CD8-positive, alpha-beta memory T cell (primary cell): ENCODE data around the gene TMEM184B. TPM values are rescaled to one million over a fixed set of nuclear protein-coding genes. Genes with fewer than 3 reads are reported as not detected.

ENCODE experiments used
- CTCF ChIA-PET: fragments of 350-600 bp; sonication (Branson Sonifier 250); formaldehyde crosslinking; loops from one replicate; lab custom pipeline; 2021; ENCODE audit warnings: antibody characterized with exemption; lab: Charles Lee
- POLR2A ChIA-PET: fragments of 350-600 bp; sonication (Branson Sonifier 250); formaldehyde crosslinking; loops from one replicate; lab custom pipeline; 2021; ENCODE audit warnings: antibody characterized with exemption; lab: Charles Lee
- DNase-seq, 5 donors: peaks; one replicate each; pipeline versions ENCODE4 v3.0.0 to v3.0.0-alpha.2; 2020 to 2022; ENCODE audit warnings: mixed read lengths in 1 of 5
- H3K27ac ChIP-seq: one replicate; pipeline ENCODE4 v1.7.0; 2013; ENCODE audit warnings: low read depth, mild to moderate bottlenecking, low read length, moderate library complexity
- H3K27me3 ChIP-seq: 2 replicates; pipeline ENCODE4 v1.7.0; 2013; ENCODE audit warnings: low read length, mild to moderate bottlenecking; ENCODE audit not compliant: insufficient read depth, poor library complexity, severe bottlenecking
- H3K36me3 ChIP-seq: 2 replicates; pipeline ENCODE4 v1.7.0; 2013; ENCODE audit warnings: mild to moderate bottlenecking, low read length, moderate library complexity; ENCODE audit not compliant: insufficient read depth
- H3K4me1 ChIP-seq: 2 replicates; pipeline ENCODE4 v1.7.0; 2013; ENCODE audit warnings: mild to moderate bottlenecking, low read length, moderate library complexity; ENCODE audit not compliant: insufficient read depth
- H3K4me3 ChIP-seq: 2 replicates; pipeline ENCODE4 v1.7.0; 2013; ENCODE audit warnings: mild to moderate bottlenecking, low read length
- H3K9me3 ChIP-seq: 2 replicates; pipeline ENCODE4 v1.7.0; 2013; ENCODE audit warnings: mild to moderate bottlenecking, low read length
- H3K27ac Mint-ChIP-seq, 8 donors: one replicate each; pipeline ENCODE4 v1.8.0; 2020 to 2021; ENCODE audit warnings: mixed read lengths in 8 of 8, mild to moderate bottlenecking in 6 of 8, inconsistent platforms in 3 of 8, moderate library complexity in 3 of 8
- H3K27me3 Mint-ChIP-seq, 2 donors: one replicate each; pipeline ENCODE4 v1.8.0; 2020 to 2021; ENCODE audit warnings: mixed read lengths in 2 of 2, mild to moderate bottlenecking in 1 of 2, moderate library complexity in 1 of 2
- H3K36me3 Mint-ChIP-seq, 3 donors: one replicate each; pipeline ENCODE4 v1.8.0; 2020 to 2021; ENCODE audit warnings: mixed read lengths in 3 of 3, inconsistent platforms in 1 of 3, mild to moderate bottlenecking in 1 of 3
- H3K4me1 Mint-ChIP-seq, 3 donors: one replicate each; pipeline ENCODE4 v1.8.0; 2020 to 2021; ENCODE audit warnings: mixed read lengths in 3 of 3, inconsistent platforms in 1 of 3, mild to moderate bottlenecking in 1 of 3
- H3K4me3 Mint-ChIP-seq, 7 donors: one replicate each; pipeline ENCODE4 v1.8.0; 2020 to 2021; ENCODE audit warnings: mixed read lengths in 7 of 7, mild to moderate bottlenecking in 6 of 7, moderate library complexity in 4 of 7, inconsistent platforms in 2 of 7
- H3K9me3 Mint-ChIP-seq, 5 donors: one replicate each; pipeline ENCODE4 v1.8.0; 2020 to 2022; ENCODE audit warnings: mixed read lengths in 5 of 5, mild to moderate bottlenecking in 3 of 5, moderate library complexity in 2 of 5, inconsistent platforms in 1 of 5
- polyA plus RNA-seq: library from polyadenylated mRNA; unstranded; fragments of 300-500 nt; fragmentation: Illumina TruSeq; gene quantifications from one replicate; pipeline ENCODE4 v1.2.3, GENCODE V29; 2021
- total RNA-seq, 2 experiments: library from RNA; stranded (reverse); gene quantifications; one replicate each; pipeline ENCODE4 v1.2.3, GENCODE V29; 2021

Gene TMEM184B
- total and polyA plus RNA-seq, 3 experiments from 2014 or later: 23.4 to 31.7 (median 29.0) TPM

- Histone ChIP-seq H3K27ac (no peak overlapping the region), H3K9me3 (no peaks in the 10 kb centered on the region), H3K36me3 (no peaks in the 10 kb centered on the region), H3K4me3 (no peak overlapping the region), H3K27me3 (no peaks in the 10 kb centered on the region), H3K4me1 (peaks cover 39% of the 10 kb centered on the region)
- Mint-ChIP-seq H3K9me3 (no peaks in the 10 kb centered on the region), H3K36me3 (peaks cover 0 to 24% (median 0%) of the 10 kb centered on the region in 3 donors), H3K27ac (peak overlapping the region in 5 of 8 donors; percentile 35 to 100 (median 72)), H3K27me3 (peaks cover 0 to 1% of the 10 kb centered on the region in 2 donors), H3K4me1 (peaks cover 67 to 85% (median 76%) of the 10 kb centered on the region in 3 donors), H3K4me3 (no peak overlapping the region)
- no peak for DNase-seq
- ChIA-PET CTCF (no interaction called here), POLR2A (no interaction called here)
Measured at GRCh38 chr22:38311323-38311620, 38.5 kb upstream of the TMEM184B start.

GRCh38 chr22:38310518-38311322, 37.9 kb upstream of the TMEM184B start:
- Mint-ChIP-seq H3K4me1 (peaks cover 68 to 85% (median 76%) of the 10 kb centered on the region in 3 donors), H3K27ac (peak overlapping the region in 6 of 8 donors; percentile 19 to 100 (median 65)), H3K4me3 (no peak overlapping the region), H3K9me3 (no peaks in the 10 kb centered on the region), H3K27me3 (peaks cover 0 to 1% of the 10 kb centered on the region in 2 donors), H3K36me3 (peaks cover 0 to 26% (median 0%) of the 10 kb centered on the region in 3 donors)
- Histone ChIP-seq H3K4me1 (peaks cover 37% of the 10 kb centered on the region), H3K4me3 (no peak overlapping the region), H3K9me3 (no peaks in the 10 kb centered on the region), H3K27me3 (no peaks in the 10 kb centered on the region), H3K36me3 (no peaks in the 10 kb centered on the region), H3K27ac (no peak overlapping the region)
- DNase-seq: no peak
- ChIA-PET CTCF (no interaction called here), POLR2A (no interaction called here)

- peaks cover 0 to 29% (median 0%) of the 10 kb centered on the region in 3 donors for H3K36me3 Mint-ChIP-seq
- H3K4me3 Mint-ChIP-seq: no peak overlapping the region
- H3K27ac Mint-ChIP-seq: peak overlapping the region in 4 of 8 donors; percentile 33 to 78 (median 71)
- CTCF ChIA-PET: no interaction called here
- no peaks in the 10 kb centered on the region for H3K9me3 ChIP-seq
- H3K9me3 Mint-ChIP-seq: no peaks in the 10 kb centered on the region
- H3K27ac ChIP-seq: no peak overlapping the region
- peaks cover 34% of the 10 kb centered on the region for H3K4me1 ChIP-seq
- DNase-seq: no peak
- H3K27me3 Mint-ChIP-seq: peaks cover 0 to 1% of the 10 kb centered on the region in 2 donors
- POLR2A ChIA-PET: no interaction called here
- no peaks in the 10 kb centered on the region for H3K27me3 ChIP-seq
- H3K4me3 ChIP-seq: no peak overlapping the region
- H3K36me3 ChIP-seq: no peaks in the 10 kb centered on the region
- H3K4me1 Mint-ChIP-seq: peaks cover 64 to 82% (median 74%) of the 10 kb centered on the region in 3 donors
Measured at GRCh38 chr22:38309614-38310517, 37.1 kb upstream of the TMEM184B start.

- CTCF ChIA-PET: no interaction called here
Measured at GRCh38 chr22:38308791-38309498, 36.1 kb upstream of the TMEM184B start.

GRCh38 chr22:38305471-38306448, 33.0 kb upstream of the TMEM184B start:
- H3K4me1 ChIP-seq: peaks cover 9% of the 10 kb centered on the region
- H3K9me3 ChIP-seq: no peaks in the 10 kb centered on the region
- no peaks in the 10 kb centered on the region for H3K27me3 ChIP-seq
- H3K4me3 Mint-ChIP-seq: peak overlapping the region; percentile 44 to 81 (median 70)
- CTCF ChIA-PET: interaction anchor here (0.6 to 1.4 kb wide), 2 partner anchors 12 to 407 kb away, joined by 4 read pairs; no protein-coding TSS in a partner anchor
- H3K27me3 Mint-ChIP-seq: peaks cover 0 to 1% of the 10 kb centered on the region in 2 donors
- peak overlapping the region; percentile 16 to 94 (median 88) for H3K27ac Mint-ChIP-seq
- no peaks in the 10 kb centered on the region for H3K9me3 Mint-ChIP-seq
- H3K36me3 ChIP-seq: peaks cover 10% of the 10 kb centered on the region
- peaks cover 4 to 48% (median 8%) of the 10 kb centered on the region in 3 donors for H3K36me3 Mint-ChIP-seq
- peak overlapping the region; percentile 13 for H3K27ac ChIP-seq
- DNase-seq: peak in 3 of 5 donors; percentile 20 to 43 (median 32)
- H3K4me3 ChIP-seq: no peak overlapping the region
- POLR2A ChIA-PET: interaction anchor here (0.6 to 1.6 kb wide), 3 partner anchors 10 to 94 kb away, joined by 3 to 8 read pairs (median 4); no protein-coding TSS in a partner anchor
- H3K4me1 Mint-ChIP-seq: peaks cover 38 to 52% (median 41%) of the 10 kb centered on the region in 3 donors

More at GRCh38 chr22:38308791-38309498, 36.1 kb upstream of the TMEM184B start:
- H3K27ac Mint-ChIP-seq: peak overlapping the region; percentile 6 to 85 (median 68)
- Histone ChIP-seq H3K27me3 (no peaks in the 10 kb centered on the region), H3K9me3 (no peaks in the 10 kb centered on the region), H3K4me3 (no peak overlapping the region), H3K27ac (no peak overlapping the region), H3K4me1 (peaks cover 25% of the 10 kb centered on the region), H3K36me3 (no peaks in the 10 kb centered on the region)
- H3K9me3 Mint-ChIP-seq: no peaks in the 10 kb centered on the region
- H3K36me3 Mint-ChIP-seq: peaks cover 0 to 36% (median 0%) of the 10 kb centered on the region in 3 donors
- H3K4me1 Mint-ChIP-seq: peaks cover 58 to 81% (median 71%) of the 10 kb centered on the region in 3 donors
- H3K4me3 Mint-ChIP-seq: no peak overlapping the region
- POLR2A ChIA-PET: no interaction called here
- H3K27me3 Mint-ChIP-seq: peaks cover 0 to 1% of the 10 kb centered on the region in 2 donors
- no peak for DNase-seq

- CTCF ChIA-PET: no interaction called here
- peaks cover 5 to 58% (median 9%) of the 10 kb centered on the region in 3 donors for H3K36me3 Mint-ChIP-seq
- Histone ChIP-seq H3K27me3 (no peaks in the 10 kb centered on the region), H3K4me3 (no peak overlapping the region), H3K36me3 (peaks cover 18% of the 10 kb centered on the region), H3K4me1 (peaks cover 9% of the 10 kb centered on the region), H3K9me3 (no peaks in the 10 kb centered on the region), H3K27ac (no peak overlapping the region)
- H3K9me3 Mint-ChIP-seq: no peaks in the 10 kb centered on the region
- peak overlapping the region in 3 of 8 donors; percentile 19 to 84 (median 23) for H3K27ac Mint-ChIP-seq
- H3K4me3 Mint-ChIP-seq: no peak overlapping the region
- DNase-seq: no peak
- POLR2A ChIA-PET: no interaction called here
- peaks cover 0 to 1% of the 10 kb centered on the region in 2 donors for H3K27me3 Mint-ChIP-seq
- H3K4me1 Mint-ChIP-seq: peaks cover 34 to 44% (median 37%) of the 10 kb centered on the region in 3 donors
Measured at GRCh38 chr22:38304526-38304925, 31.7 kb upstream of the TMEM184B start.
